GM23338 (cell line): ENCODE data around the gene SLC37A2. TPM values are rescaled to one million over a fixed set of nuclear protein-coding genes. Genes with fewer than 3 reads are reported as not detected.

ENCODE experiments used
- ATAC-seq: fragments of 200-7000 bp; cut with Tn5 transposase; 3 replicates; pipeline ENCODE4 v1.9.1; 2020
- DNase-seq: peaks from one replicate; pipeline ENCODE4 v3.0.0-alpha.2; 2015; ENCODE audit warnings: low spot score
- H2AFZ ChIP-seq: fragments of 200-600 bp; sonication (generic); 2 replicates; pipeline ENCODE4 v1.8.0; 2016; ENCODE audit warnings: antibody characterized with exemption, mild to moderate bottlenecking, moderate library complexity
- H3F3A ChIP-seq: fragments of 200-600 bp; sonication (generic); replicated peaks from 2 replicates; pipeline ENCODE4 v1.8.0; 2017; ENCODE audit warnings: antibody characterized with exemption, mixed run types, low read depth
- H3K27ac ChIP-seq: fragments of 200-600 bp; sonication (generic); 2 replicates; pipeline ENCODE4 v1.6.1; 2016; ENCODE audit warnings: low read depth
- H3K27me3 ChIP-seq: fragments of 200-600 bp; sonication (generic); 2 replicates; pipeline ENCODE4 v1.8.0; 2016; ENCODE audit warnings: mild to moderate bottlenecking, mixed run types, moderate library complexity; ENCODE audit not compliant: insufficient read depth
- H3K36me3 ChIP-seq: fragments of 200-600 bp; sonication (generic); 2 replicates; pipeline ENCODE4 v1.8.0; 2016; ENCODE audit warnings: mild to moderate bottlenecking; ENCODE audit not compliant: insufficient read depth
- H3K4me1 ChIP-seq: fragments of 200-600 bp; sonication (generic); 2 replicates; pipeline ENCODE4 v1.8.0; 2016; ENCODE audit warnings: mild to moderate bottlenecking, moderate library complexity; ENCODE audit not compliant: insufficient read depth
- H3K4me2 ChIP-seq: fragments of 200-600 bp; sonication (generic); 2 replicates; pipeline ENCODE4 v1.7.1; 2017; ENCODE audit warnings: mixed run types
- H3K4me3 ChIP-seq: fragments of 200-600 bp; sonication (generic); 2 replicates; pipeline ENCODE4 v1.6.1; 2016; ENCODE audit warnings: mixed run types
- H3K79me2 ChIP-seq: fragments of 200-600 bp; sonication (generic); replicated peaks from 2 replicates; pipeline ENCODE4 v1.8.0; 2017; ENCODE audit warnings: mild to moderate bottlenecking; ENCODE audit not compliant: insufficient read depth
- H3K9me2 ChIP-seq: fragments of 200-600 bp; sonication (generic); 2 replicates; pipeline ENCODE4 v1.8.0; 2017; ENCODE audit not compliant: insufficient read depth
- H4K20me1 ChIP-seq: fragments of 200-600 bp; sonication (generic); replicated peaks from 2 replicates; pipeline ENCODE4 v1.8.0; 2017; ENCODE audit warnings: mild to moderate bottlenecking; ENCODE audit not compliant: insufficient read depth
- H3K27ac Mint-ChIP-seq: 2 replicates; pipeline ENCODE4 v1.8.0; 2020; ENCODE audit warnings: inconsistent platforms, mild to moderate bottlenecking, moderate library complexity, mixed read lengths
- H3K27me3 Mint-ChIP-seq: 3 replicates; pipeline ENCODE4 v1.8.0; 2022; ENCODE audit warnings: low read depth, mild to moderate bottlenecking, moderate library complexity, mixed read lengths, inconsistent platforms; ENCODE audit not compliant: insufficient read depth, poor library complexity
- H3K36me3 Mint-ChIP-seq: 3 replicates; pipeline ENCODE4 v1.8.0; 2021; ENCODE audit warnings: low read depth, mild to moderate bottlenecking, inconsistent platforms, moderate library complexity, mixed read lengths
- H3K4me1 Mint-ChIP-seq: 3 replicates; pipeline ENCODE4 v1.8.0; 2020; ENCODE audit warnings: mild to moderate bottlenecking, inconsistent platforms, mixed read lengths
- H3K4me3 Mint-ChIP-seq: 3 replicates; pipeline ENCODE4 v1.8.0; 2021; ENCODE audit warnings: moderate library complexity, mild to moderate bottlenecking, inconsistent platforms, mixed read lengths
- H3K9me3 Mint-ChIP-seq: 3 replicates; pipeline ENCODE4 v1.8.0; 2020; ENCODE audit warnings: moderate library complexity, mild to moderate bottlenecking, inconsistent platforms, mixed read lengths
- CREB1 ChIP-seq: fragments of 250-450 bp; sonication (Bioruptor Pico); IDR thresholded peaks from 2 replicates; pipeline ENCODE4 v1.5.0; 2020; ENCODE audit warnings: low read depth, mild to moderate bottlenecking, moderate library complexity
- ETS1 ChIP-seq: IDR thresholded peaks from 2 replicates; pipeline ENCODE4 v1.6.1; 2016; ENCODE audit warnings: antibody characterized with exemption
- EZH2 ChIP-seq: fragments of 200-600 bp; sonication (generic); IDR thresholded peaks from one replicate; pipeline ENCODE4 v1.8.0; 2017; ENCODE audit warnings: antibody characterized with exemption, mild to moderate bottlenecking, low read depth; ENCODE audit not compliant: unreplicated experiment
- EZH2phosphoT487 ChIP-seq: fragments of 200-600 bp; sonication (generic); IDR thresholded peaks from one replicate; pipeline ENCODE4 v1.8.1; 2018; ENCODE audit warnings: antibody characterized with exemption; ENCODE audit not compliant: unreplicated experiment
- JUNB ChIP-seq: IDR thresholded peaks from one replicate; pipeline ENCODE4 v1.6.1; 2016; ENCODE audit warnings: antibody characterized with exemption; ENCODE audit not compliant: unreplicated experiment
- NANOG ChIP-seq: IDR thresholded peaks from 2 replicates; pipeline ENCODE4 v1.6.1; 2016; ENCODE audit warnings: antibody characterized with exemption, borderline replicate concordance
- POLR2AphosphoS5 ChIP-seq: IDR thresholded peaks from 2 replicates; pipeline ENCODE4 v1.6.1; 2016; ENCODE audit warnings: antibody characterized with exemption, low read depth
- STAT1 ChIP-seq: IDR thresholded peaks from one replicate; pipeline ENCODE4 v1.6.1; 2016; ENCODE audit warnings: antibody characterized with exemption; ENCODE audit not compliant: unreplicated experiment
- ZNF114 ChIP-seq: fragments of 250-450 bp; sonication (Bioruptor Pico); IDR thresholded peaks from 2 replicates; pipeline ENCODE4 v1.5.0; 2020; ENCODE audit warnings: mild to moderate bottlenecking, moderate library complexity
- ZNF331 ChIP-seq: fragments of 250-450 bp; sonication (Bioruptor Pico); IDR thresholded peaks from 2 replicates; pipeline ENCODE4 v1.5.0; 2020; ENCODE audit warnings: low read depth, mild to moderate bottlenecking, moderate library complexity
- ZNF462 ChIP-seq: fragments of 250-450 bp; sonication (Bioruptor Pico); IDR thresholded peaks from 2 replicates; pipeline ENCODE4 v1.5.0; 2020; ENCODE audit warnings: mild to moderate bottlenecking, moderate library complexity
- polyA plus RNA-seq: library from polyadenylated mRNA; unstranded; fragments of >200 nt; fragmentation: Nextera tagmentation; extraction: Ambion mirVana; gene quantifications from 2 replicates; pipeline ENCODE4 v1.2.1, GENCODE V29; 2016
- total RNA-seq: library from RNA; depleted of rRNA; stranded (reverse); fragments of >200 nt; shearing (Covaris generic); gene quantifications from 2 replicates; pipeline ENCODE4 v1.2.3, GENCODE V29; 2014
- TF ChIP-seq, protein P1 (sequence below), 2 experiments: fragments of 200-600 bp in 1 of 2; sonication (generic) in 1 of 2; conservative IDR thresholded peaks; 2 replicates each; pipeline versions ENCODE4 v1.5.1 to v1.6.1; 2016 to 2017; ENCODE audit warnings: antibody characterized with exemption in 2 of 2, low read depth in 2 of 2, mild to moderate bottlenecking in 2 of 2, moderate library complexity in 1 of 2
- TF ChIP-seq, protein P2 (sequence below): IDR thresholded peaks from one replicate; pipeline ENCODE4 v1.6.1; 2018; ENCODE audit warnings: antibody characterized with exemption; ENCODE audit not compliant: unreplicated experiment

SLC37A2 gene
- total and polyA plus RNA-seq, 2 experiments from 2014 or later = 0.40 to 1.6 TPM

DNA sequence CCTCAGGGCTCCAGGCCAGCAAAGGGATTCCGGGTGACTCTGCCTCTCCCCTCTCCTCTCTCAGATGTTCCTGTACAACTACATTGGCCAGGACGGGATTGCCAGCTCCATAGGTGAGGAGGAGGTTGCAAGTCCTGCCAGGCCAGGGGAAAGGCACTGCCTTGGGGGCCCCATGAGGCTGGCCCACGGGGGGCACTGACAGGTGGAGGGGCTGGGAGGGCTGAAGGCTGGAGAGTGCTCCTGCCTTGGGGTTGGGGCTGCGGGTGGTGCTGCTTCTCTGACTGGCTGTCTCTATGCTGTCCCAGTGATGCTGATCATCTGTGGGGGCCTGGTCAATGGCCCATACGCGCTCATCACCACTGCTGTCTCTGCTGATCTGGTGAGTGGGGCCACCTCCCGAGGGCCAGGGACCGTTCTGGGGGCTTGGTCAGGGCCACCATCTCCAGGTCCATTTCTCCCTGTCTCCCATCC lies 21.7 kb downstream of the SLC37A2 start:
- Histone ChIP-seq H2AFZ (no peak overlapping the region), H4K20me1 (no peaks in the 10 kb centered on the region), H3K27ac (no peak overlapping the region), H3K4me3 (no peak overlapping the region), H3K4me1 (no peaks in the 10 kb centered on the region), H3K4me2 (no peak overlapping the region), H3F3A (no peaks in the 10 kb centered on the region), H3K79me2 (no peaks in the 10 kb centered on the region), H3K27me3 (no peaks in the 10 kb centered on the region), H3K9me2 (no peaks in the 10 kb centered on the region), H3K36me3 (no peaks in the 10 kb centered on the region)
- H3K27ac Mint-ChIP-seq = no peak overlapping the region
- H3K36me3 Mint-ChIP-seq = no peaks in the 10 kb centered on the region; the same call in 2 of the 3 replicates
- peaks cover 7% of the 10 kb centered on the region for H3K27me3 Mint-ChIP-seq
- no peak for ATAC-seq
- no peak overlapping the region for H3K4me3 Mint-ChIP-seq
- H3K9me3 Mint-ChIP-seq = no peaks in the 10 kb centered on the region
- DNase-seq = no peak
- H3K4me1 Mint-ChIP-seq = no peaks in the 10 kb centered on the region; the same call in 1 of the 3 replicates
- no peak for TF ChIP-seq CREB1
- TF ChIP-seq NANOG = no peak
- no peak for TF ChIP-seq ZNF331 (CRISPR knock-in tag)
- TF ChIP-seq STAT1 = no peak
- no peak for TF ChIP-seq EZH2
- TF ChIP-seq, protein P1, sequence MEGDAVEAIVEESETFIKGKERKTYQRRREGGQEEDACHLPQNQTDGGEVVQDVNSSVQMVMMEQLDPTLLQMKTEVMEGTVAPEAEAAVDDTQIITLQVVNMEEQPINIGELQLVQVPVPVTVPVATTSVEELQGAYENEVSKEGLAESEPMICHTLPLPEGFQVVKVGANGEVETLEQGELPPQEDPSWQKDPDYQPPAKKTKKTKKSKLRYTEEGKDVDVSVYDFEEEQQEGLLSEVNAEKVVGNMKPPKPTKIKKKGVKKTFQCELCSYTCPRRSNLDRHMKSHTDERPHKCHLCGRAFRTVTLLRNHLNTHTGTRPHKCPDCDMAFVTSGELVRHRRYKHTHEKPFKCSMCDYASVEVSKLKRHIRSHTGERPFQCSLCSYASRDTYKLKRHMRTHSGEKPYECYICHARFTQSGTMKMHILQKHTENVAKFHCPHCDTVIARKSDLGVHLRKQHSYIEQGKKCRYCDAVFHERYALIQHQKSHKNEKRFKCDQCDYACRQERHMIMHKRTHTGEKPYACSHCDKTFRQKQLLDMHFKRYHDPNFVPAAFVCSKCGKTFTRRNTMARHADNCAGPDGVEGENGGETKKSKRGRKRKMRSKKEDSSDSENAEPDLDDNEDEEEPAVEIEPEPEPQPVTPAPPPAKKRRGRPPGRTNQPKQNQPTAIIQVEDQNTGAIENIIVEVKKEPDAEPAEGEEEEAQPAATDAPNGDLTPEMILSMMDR (conservative IDR thresholded peaks at IDR 0.05; ENCODE audit: low read depth in 2 of 2) = no peak
- TF ChIP-seq POLR2AphosphoS5 = no peak
- no peak for TF ChIP-seq ETS1
- TF ChIP-seq, protein P2, sequence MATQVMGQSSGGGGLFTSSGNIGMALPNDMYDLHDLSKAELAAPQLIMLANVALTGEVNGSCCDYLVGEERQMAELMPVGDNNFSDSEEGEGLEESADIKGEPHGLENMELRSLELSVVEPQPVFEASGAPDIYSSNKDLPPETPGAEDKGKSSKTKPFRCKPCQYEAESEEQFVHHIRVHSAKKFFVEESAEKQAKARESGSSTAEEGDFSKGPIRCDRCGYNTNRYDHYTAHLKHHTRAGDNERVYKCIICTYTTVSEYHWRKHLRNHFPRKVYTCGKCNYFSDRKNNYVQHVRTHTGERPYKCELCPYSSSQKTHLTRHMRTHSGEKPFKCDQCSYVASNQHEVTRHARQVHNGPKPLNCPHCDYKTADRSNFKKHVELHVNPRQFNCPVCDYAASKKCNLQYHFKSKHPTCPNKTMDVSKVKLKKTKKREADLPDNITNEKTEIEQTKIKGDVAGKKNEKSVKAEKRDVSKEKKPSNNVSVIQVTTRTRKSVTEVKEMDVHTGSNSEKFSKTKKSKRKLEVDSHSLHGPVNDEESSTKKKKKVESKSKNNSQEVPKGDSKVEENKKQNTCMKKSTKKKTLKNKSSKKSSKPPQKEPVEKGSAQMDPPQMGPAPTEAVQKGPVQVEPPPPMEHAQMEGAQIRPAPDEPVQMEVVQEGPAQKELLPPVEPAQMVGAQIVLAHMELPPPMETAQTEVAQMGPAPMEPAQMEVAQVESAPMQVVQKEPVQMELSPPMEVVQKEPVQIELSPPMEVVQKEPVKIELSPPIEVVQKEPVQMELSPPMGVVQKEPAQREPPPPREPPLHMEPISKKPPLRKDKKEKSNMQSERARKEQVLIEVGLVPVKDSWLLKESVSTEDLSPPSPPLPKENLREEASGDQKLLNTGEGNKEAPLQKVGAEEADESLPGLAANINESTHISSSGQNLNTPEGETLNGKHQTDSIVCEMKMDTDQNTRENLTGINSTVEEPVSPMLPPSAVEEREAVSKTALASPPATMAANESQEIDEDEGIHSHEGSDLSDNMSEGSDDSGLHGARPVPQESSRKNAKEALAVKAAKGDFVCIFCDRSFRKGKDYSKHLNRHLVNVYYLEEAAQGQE = no peak
- TF ChIP-seq EZH2phosphoT487 = no peak
- TF ChIP-seq ZNF114 (CRISPR knock-in tag) = no peak
- TF ChIP-seq JUNB = no peak
- TF ChIP-seq ZNF462 = no peak
